SK-N-MC (cell line): Measurements from ENCODE around the gene UPF3B.
"Not testable (repeated sequence)": the region's sequence is repeated elsewhere in the genome, so short reads cannot be mapped to it uniquely, and the experiment has no call there.

Experiments
- EZH2 ChIP-seq: fragments of 200-600 bp; sonication (generic); IDR thresholded peaks from one replicate; pipeline ENCODE4 v1.6.1; 2017; ENCODE audit warnings: antibody characterized with exemption
- FOXP2 ChIP-seq: optimal IDR thresholded peaks from 2 replicates; pipeline ENCODE3; 2011; ENCODE audit warnings: mild to moderate bottlenecking, moderate library complexity; ENCODE audit not compliant: insufficient read depth; ENCODE audit errors: extremely low read length, control extremely low read depth
- POLR2AphosphoS5 ChIP-seq: IDR thresholded peaks from 2 replicates; pipeline ENCODE4 v1.6.1; 2012; ENCODE audit warnings: mild to moderate bottlenecking, low read depth, low read length, borderline replicate concordance

DNA sequence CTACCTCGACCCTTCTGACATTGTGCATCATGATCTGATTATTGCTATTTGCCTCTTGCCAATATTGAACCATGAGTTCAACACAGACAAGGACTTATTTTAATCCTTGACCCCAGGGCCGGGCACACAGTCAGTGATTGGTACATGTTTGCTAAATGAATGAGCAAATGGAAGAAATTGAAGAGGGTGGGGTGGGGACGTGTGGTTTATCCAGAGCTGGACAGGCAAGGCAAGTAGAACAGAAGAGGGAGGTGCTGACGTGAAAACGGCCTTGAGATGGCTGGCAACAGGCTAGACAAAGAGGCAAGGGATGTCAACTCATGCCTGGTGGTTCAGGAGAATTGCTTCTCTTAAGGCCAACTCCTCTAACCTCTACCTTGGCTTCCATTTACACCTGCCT is 28.5 kb downstream of the UPF3B start:
- TF ChIP-seq POLR2AphosphoS5, EZH2, FOXP2: not testable (repeated sequence)
